ENCODE measurements around the gene ETFDH.
A peak's percentile ranks its signal among the peaks of the same experiment; 100 is the strongest.
"Not testable (repeated sequence)": the region's sequence is repeated elsewhere in the genome, so short reads cannot be mapped to it uniquely, and the experiment has no call there.

Gene ETFDH

GRCh38 chr4:158678767-158679166, 6.7 kb downstream of the ETFDH start:
- no peak for DNase-seq (ENCODE audit: low read depth)

- no peak for DNase-seq (ENCODE audit: low read depth)
Observed at GRCh38 chr4:158681629-158682028, 9.5 kb downstream of the ETFDH start.

DNA sequence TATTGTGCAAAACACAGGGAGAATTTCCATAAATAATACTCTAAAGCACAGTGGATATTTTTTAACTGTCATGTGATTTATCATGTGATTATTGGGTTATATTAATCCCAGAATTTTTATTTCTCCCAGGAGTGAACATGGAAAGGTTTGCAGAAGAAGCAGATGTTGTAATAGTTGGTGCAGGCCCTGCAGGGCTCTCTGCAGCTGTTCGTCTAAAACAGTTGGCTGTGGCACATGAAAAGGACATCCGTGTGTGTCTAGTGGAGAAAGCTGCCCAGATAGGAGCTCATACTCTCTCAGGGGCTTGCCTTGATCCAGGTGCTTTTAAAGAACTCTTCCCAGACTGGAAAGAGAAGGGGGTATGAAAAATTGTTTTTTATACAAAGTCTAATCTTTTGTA, 10.0 kb downstream of the ETFDH start:
- no peak for DNase-seq (ENCODE audit: low read depth)

DNA sequence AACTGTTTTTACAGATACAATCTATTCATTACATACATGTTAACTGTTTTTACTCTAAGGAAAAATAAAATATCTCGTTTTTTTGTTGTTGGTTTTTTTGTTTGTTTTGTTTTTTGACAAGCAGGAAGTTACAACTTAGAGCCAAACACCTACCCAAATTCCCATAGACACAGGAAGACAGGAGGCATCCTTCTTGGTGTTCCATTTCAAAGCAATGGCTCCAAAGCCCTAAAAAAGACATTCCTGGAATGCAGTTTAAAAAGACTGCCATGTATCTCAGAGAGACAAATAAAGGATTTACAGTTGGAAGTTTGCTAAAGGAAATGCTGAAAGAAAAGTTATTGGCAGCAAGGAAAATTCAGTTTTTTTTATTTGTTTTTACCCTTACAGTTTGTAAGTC, 16.7 kb downstream of the ETFDH start:
- no peak for DNase-seq (ENCODE audit: low read depth)

DNA sequence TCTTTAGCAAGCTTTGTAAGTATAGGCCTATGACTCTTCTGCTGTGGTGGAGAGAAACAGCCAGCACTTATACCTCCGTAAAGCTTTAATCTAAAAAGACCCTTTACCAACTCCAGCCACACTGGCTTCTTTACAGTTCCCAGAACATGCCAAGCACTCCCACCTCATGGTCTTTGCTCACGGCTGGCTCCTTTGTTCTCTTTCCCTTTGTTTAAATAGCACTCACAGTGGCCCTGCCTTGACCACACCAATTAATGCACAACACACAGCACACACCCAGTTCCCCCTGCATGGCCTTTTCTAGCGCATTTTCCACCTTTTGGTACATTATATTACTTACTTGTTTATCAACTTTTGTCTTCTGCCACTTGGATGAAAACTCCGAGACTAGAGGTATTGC, 32.2 kb downstream of the ETFDH start:
- DNase-seq (ENCODE audit: low read depth): no peak

GRCh38 chr4:158710814-158711213, 38.7 kb downstream of the ETFDH start:
- DNase-seq (ENCODE audit: low read depth): no peak

GRCh38 chr4:158712622-158713021, 40.5 kb downstream of the ETFDH start:
- DNase-seq (ENCODE audit: low read depth): not testable (repeated sequence)

DNA sequence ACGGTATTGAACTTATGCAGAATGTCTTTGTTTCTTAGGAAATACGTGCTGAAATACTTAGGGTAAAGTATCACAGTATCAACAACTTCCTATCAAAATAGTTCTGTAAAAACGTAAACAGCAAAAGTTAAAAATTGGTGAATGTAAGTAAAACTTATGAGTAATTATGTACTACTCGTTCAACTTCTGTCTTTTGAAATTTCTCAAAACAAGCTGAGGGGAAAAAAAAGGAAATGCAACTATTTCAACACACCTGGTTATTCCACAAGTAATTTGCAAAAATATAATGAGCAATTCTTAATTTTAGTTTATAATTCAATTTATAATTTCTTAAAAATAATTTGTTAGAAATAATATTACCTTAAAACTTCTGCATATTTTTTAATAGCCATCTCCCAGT, 42.8 kb downstream of the ETFDH start:
- DNase-seq (ENCODE audit: low read depth): no peak

GRCh38 chr4:158715802-158716201, 43.7 kb downstream of the ETFDH start:
- DNase-seq (ENCODE audit: low read depth): no peak

DNA sequence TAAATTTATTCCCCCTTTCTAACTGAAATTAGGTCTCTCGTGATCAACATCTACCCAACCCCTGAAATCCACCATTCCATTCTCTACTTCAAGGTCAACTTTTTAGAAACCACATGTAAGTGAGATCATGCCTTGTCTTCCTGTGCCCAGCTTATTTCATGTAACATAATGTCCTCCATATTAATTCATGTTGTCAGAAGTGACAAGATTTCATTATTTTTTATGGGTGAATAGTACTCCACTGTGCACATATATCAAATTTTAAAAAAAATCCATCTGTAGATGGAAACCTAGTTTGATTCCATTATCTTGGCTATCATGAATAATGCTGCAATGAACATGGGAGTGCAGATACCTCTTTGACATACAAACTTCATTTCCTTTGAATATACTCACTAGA, 49.6 kb downstream of the ETFDH start:
- DNase-seq (ENCODE audit: low read depth): no peak

DNA sequence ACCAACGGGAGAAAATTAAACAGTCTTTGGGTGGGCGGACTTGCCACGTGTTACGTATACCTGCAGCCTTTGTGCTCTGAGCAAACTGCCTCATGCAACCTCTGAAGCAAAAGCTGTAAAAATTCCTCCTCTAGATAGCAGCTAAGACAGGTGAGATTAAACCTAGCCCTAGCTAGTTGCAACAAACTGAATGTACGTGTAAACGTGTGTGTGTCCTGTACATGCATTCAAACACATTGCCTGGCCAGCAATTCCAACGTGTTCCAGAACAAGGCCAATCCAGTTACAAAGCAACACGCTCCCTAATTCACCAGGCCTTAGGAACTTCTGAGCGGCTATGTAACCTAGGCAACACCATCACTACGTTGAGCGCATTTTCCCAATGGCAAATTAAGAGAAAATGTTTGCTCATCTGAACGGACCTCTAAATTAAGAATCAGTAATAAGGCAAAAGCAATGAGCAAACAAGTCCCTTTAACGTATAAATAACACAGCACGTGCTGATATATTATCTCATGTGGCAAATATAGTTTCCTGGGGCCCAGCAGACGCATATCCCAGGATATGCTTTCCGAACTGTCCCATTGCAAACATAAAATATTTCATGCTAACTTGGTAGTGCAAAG, 50.3 kb downstream of the ETFDH start:
- no peak for DNase-seq (ENCODE audit: low read depth)

DNA sequence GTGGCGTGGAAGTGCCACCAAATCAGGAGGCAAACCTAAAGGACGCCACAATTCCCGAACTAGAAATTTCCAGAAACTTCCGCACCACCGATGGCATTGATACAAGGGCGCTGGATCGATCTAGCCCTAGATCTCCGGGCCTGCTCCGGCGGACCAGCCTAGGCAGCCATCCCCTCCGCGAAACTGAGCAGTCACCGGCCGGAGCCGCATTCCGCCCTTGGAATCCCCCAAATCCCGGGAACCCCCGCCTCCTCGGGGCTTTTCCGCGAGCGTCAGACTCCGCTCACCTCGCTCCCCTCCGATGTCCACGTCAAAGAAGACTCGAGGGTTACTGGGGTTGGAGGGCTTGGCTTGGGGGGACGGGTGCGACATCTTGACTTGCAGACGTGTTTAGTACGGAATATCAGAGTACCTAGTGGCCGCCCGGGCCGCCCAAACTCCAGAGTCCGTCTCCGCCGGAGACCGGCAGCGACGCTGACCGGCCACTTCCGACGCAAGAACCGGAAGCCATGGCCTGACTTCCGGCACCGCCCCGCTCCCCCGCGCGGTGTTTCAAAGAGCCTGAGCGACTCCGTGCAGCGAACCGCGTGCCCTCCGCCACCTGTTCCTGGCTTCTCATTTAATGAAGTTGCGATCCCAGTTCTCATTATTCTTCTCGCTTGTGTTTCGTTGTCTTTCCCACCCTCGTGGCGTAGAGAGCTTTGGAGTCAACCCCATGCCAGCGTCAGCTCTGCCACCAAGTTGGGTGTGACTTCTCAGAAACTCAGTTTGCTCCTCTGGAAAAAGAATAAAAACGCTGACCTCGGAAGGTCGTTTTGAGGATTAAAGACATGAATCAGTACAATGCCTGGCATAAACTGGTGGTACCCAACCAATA, 51.1 kb downstream of the ETFDH start, which contains the start of gene PPID:
Gene PPID (minus strand): TSS at position 480 of the 877 bp plus-strand sequence. CDS start 108 bp downstream, at position 372.
- peak; percentile 65 for DNase-seq (ENCODE audit: low read depth)

- DNase-seq (ENCODE audit: low read depth): no peak
Observed at GRCh38 chr4:158724637-158725036, 52.5 kb downstream of the ETFDH start.

GRCh38 chr4:158726633-158727032, 54.5 kb downstream of the ETFDH start:
- no peak for DNase-seq (ENCODE audit: low read depth)

DNA sequence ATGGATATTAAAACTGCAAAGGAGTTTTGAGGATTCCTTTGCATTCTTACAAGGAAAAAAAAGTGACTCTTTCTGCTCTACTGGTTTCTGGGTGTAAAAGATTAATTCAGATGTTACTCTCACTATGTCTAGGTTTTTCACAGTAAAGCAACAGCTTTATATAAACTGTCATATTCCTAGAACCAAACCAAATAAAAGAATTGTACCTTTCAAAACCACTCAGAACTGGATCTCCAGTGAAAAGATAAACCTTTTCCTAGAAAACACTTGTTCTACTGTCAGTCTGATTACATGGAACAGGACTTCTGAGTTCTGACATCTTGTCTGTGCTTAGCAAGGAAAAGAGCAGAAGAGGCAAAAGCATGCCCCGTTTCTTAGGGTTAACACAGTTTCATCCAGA, 56.1 kb downstream of the ETFDH start:
- no peak for DNase-seq (ENCODE audit: low read depth)

DNA sequence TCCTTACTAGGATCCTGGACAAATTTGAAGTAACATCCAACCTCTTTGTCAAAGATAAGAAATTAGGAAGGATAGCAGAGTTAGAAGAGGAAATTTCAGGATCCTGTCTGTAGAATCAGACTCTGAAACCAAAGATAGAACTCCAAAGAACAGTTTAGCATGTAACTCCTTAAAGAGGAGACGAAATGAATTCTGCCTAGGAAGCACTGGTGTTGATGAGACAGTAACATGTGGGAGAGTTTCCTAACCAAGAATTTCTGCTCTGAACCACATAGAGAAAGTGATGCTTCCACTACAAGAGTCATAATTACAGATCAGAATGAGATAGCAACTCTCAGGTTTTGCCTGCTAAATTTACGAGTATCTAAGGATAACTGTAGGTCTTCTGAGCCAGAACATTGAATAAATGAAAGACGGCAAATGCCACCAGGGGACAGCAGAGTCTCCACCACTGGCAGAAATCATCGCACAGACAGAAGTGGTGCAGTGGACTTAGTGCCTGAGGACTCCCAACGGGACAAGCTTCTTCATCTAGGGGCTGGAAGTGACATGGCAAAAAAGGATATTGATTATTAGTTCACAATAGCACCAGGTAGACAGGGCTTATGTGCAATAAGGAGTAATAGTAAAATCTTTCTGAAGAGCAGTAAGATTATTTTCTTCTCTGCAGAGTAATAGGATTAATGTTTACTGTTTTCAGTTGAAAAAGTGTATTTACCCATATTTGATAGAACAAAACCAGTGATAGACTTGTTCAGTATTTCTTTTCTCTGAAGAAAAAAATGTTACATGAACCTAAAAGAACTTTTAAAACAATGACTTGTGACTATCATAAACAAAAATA, 57.8 kb downstream of the ETFDH start:
- DNase-seq (ENCODE audit: low read depth): peak; percentile 43

GRCh38 chr4:158738866-158739265, 66.8 kb downstream of the ETFDH start:
- no peak for DNase-seq (ENCODE audit: low read depth)

GRCh38 chr4:158739600-158739999, 67.5 kb downstream of the ETFDH start:
- DNase-seq (ENCODE audit: low read depth): no peak

GRCh38 chr4:158741326-158742021, 69.4 kb downstream of the ETFDH start:
- no peak for DNase-seq (ENCODE audit: low read depth)

- DNase-seq (ENCODE audit: low read depth): not testable (repeated sequence)
Observed at GRCh38 chr4:158746537-158746936, 74.4 kb downstream of the ETFDH start.

DNA sequence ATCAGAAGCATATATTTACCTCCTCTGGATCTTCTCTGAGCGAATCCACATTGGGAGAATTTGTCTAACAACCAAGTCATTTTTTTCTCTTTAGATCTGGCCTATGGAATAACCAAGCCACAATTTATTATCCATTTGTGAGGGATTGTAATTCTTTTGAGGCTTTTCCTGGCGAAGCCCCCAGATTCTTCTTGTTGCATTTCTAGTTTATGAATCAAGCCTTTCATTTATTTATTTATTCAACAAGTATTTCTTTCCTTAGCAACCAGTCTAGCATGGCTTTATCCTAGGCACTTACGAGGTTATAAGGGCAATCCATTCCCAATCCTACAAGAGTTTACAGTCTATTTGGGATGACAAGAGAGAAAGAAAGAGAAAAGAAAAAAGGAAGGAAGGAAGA, 78.3 kb downstream of the ETFDH start:
- no peak for DNase-seq (ENCODE audit: low read depth)
